Activated T-helper 1 cell treated with Interleukin-2 at 50 U/mL for 16 hours (primary cell): ENCODE data around the gene ACSS2.

Experiments
- DNase-seq: peaks from one replicate; pipeline ENCODE4 v3.0.0-alpha.2; 2020; ENCODE audit warnings: low read depth

The ACSS2 gene

DNA sequence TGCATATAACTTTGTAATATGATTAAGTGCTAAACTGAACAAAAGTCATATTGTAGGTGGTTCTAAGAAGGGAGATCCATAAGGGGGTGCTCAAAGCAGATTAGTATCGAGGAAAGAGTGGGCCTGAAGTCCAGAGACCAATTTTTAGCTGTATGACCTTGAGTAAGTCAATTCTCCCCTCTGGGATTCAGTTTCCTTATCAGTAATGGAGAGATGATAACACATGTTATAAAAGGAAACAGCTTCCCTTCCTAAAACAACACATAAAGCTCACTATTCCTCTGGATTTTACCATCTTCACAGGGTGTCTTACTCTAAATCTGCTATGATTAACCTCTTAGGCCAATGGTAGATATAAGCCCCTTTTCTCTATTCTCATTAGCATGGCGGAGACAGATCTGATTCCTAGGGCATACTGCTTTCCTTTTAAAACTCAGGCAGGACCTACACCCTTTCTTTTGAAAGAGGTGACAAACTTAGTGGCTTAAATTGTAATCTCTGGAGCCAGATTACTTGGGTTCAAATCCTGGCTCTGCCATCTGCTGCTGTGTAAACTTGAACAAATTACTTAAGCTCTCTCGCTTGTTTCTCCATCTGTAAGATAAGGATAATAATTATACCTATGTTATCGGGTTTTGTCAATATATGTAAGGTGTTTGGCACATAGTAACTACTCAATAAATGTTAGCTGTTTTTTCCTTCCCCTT, 39.5 kb downstream of the ACSS2 start:
- no peak for DNase-seq

DNA sequence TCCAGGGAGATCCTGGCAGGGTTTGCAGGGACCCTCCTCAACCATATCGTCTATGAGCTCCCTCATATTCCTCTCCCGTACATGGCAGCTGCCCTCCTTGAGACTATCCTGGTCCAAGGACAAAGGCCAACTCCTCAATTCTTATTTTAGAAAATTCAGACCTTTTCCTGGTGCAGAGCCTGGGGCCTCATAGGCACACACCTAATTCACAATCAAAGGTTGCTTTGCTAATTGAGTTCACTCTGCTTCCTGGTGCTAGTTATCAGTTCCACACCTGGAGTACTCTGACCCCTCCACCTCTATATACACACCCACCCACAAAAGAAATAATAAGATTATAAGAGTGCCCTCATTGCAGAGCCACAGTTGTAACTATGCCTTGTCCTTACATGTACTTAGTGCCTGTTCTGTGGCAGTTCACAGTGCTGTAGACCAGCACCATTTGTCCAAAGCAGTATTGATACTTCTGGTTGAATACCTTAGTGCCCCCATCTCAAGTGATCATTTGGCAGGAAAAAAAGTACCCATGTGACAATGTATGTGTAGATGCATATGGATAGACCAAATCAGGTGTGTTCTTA, 40.5 kb downstream of the ACSS2 start:
- no peak for DNase-seq

- no peak for DNase-seq
Measured at GRCh38 chr20:34920055-34920454, 43.6 kb downstream of the ACSS2 start.

GRCh38 chr20:34921436-34921835, 45.0 kb downstream of the ACSS2 start:
- DNase-seq: no peak

- no peak for DNase-seq
Measured at GRCh38 chr20:34922654-34923381, 46.4 kb downstream of the ACSS2 start.

- no peak for DNase-seq
Measured at GRCh38 chr20:34923414-34923813, 47.0 kb downstream of the ACSS2 start.

GRCh38 chr20:34925341-34925740, 48.9 kb downstream of the ACSS2 start:
- DNase-seq: no peak

GRCh38 chr20:34925981-34926380, 49.6 kb downstream of the ACSS2 start:
- no peak for DNase-seq

DNA sequence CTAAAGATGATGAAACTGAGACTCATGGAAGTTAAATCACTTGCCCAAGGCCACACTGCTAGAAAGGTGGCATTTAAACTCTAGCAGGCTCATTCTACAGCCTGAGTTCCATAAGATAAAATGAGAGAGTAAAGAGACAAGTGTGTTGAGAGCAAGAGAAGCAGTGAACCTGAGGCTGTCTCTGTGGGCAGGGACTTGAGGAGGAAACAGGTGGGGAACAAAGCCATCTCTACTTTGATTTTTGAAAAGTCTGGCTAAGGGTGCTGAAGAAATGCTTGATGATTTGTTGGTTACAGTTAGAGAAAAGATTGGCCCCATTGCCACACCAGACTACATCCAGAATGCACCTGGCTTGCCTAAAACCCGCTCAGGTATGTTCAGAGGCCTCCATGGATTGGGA, 50.2 kb downstream of the ACSS2 start:
- DNase-seq: no peak

- DNase-seq: no peak
Measured at GRCh38 chr20:34927736-34928135, 51.3 kb downstream of the ACSS2 start.

DNA sequence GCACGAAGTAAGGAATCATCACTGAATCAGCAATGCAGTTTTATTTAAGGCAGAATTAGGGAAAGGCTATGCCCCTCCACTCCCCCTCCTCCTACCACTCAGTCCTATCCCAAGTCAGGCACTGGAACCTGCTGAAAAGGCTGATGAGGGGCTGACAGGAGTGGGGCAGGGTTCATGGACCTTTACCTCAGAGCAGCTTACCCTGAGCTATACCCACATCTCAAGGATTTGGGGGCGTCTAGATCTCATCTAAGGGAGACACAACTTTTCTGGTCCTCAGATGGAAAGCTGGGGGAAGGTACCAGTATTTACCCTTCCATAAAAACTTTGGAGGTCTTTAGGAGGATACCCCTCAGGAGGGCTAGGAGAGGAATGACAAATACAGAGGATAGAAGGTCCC, 52.0 kb downstream of the ACSS2 start:
- no peak for DNase-seq

DNA sequence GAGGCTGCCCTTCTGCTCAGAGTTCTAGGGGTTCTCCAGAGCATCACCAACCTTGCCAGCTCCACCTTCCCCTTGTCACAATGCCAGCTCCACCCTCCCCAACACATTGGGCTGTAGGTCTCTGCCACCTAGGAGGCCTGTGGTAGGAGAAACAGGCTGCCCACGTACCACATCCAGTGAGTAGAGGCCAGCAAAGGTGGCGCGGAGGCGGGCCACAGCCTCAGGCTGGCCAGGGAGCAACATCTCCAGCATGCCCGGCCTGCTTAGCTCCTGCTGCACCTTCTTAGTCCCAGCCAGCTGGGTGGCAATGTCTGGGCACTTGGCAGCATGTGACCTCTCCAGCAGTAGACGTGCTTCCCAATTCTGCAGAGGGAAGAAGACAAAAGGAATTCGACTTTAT, 55.4 kb downstream of the ACSS2 start:
- DNase-seq: no peak

DNA sequence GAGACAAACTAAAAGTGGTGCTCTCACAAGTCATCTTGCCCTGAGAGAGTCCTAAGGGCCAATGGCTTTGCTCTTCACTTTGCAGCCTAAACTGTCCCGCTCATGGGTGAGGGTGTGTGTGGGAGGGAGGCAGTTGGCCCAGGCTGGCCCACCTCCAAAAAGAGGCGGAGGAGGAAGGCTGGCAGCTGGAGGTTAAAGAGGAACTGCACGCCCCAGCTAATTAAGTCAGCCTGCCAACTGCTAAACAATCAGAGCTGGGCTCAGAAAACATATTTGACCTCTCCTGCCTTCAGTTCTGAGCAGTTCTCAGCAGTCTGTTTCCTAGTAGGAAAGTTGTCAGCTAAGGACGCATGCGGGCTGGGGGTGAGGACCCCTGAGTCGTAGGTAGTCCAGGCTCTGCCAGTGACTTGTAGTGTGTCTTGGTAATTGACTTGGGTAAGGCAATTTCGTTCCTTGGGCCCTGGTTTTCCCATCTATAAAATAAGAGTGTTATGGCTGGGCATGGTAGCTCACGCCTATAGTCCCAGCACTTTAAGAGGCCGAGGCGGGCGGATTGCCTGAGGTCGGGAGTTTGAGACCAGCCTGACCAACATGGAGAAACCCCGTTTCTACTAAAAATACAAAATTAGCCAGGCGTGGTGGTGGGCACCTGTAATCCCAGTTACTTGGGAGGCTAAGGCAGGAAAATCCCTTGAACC, 62.2 kb downstream of the ACSS2 start:
- DNase-seq: no peak

DNA sequence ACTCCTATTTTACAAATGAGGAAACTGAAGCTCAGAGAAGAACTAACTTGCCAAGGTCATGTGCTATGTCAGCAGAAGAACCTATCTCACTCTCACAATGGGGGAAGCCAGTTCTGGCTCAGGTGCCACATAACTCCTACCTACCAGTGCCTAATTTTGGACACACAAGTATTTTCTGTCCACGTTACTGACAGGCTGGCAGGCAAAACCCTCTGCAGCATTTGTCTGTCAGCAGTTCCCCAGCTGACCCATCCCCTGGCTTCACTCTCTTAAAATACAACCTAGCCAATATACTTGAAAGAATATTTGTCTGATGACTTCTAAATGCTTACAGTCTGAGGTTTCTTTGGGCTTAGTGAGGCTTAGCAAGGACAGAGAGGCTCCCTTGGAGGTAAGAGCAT, 63.7 kb downstream of the ACSS2 start:
- DNase-seq: no peak

DNA sequence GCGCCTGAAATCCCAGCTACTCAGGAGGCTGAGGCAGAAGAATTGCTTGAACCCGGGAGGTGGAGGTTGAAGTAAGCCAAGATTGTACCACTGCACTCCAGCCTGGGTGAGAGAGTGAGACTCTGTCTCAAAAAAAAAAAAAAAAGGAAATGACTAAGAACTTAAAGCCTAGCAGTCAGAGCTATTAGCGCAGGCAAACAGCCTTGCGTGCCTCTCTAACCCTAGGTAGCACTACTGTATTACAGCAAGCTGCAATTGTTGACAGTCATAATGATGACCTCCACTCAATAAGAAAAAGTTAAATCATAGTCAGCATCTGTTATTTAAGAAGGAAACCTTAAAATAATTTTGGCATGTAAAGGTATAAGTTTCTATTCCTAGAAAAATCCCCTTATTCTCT, 64.8 kb downstream of the ACSS2 start:
- no peak for DNase-seq

DNA sequence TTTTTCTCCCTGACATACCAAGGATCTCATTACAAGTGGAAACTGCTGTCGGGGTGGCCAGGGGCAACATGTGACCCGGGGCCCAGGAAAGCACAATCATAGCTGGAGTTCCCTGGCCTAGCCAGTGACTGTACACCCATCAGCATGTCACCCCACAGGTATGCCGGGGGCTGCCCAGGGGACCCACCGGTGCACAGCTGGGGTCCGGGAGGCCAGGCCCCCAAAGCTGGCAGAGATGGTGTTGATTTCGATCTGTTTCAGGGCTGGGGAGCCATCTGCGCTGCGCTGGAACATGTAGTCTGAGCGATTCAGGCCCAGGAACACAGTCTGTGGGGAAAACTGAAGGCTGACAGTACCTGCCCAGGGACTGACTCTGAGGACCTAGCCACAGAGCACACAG, 65.9 kb downstream of the ACSS2 start:
- DNase-seq: no peak

DNA sequence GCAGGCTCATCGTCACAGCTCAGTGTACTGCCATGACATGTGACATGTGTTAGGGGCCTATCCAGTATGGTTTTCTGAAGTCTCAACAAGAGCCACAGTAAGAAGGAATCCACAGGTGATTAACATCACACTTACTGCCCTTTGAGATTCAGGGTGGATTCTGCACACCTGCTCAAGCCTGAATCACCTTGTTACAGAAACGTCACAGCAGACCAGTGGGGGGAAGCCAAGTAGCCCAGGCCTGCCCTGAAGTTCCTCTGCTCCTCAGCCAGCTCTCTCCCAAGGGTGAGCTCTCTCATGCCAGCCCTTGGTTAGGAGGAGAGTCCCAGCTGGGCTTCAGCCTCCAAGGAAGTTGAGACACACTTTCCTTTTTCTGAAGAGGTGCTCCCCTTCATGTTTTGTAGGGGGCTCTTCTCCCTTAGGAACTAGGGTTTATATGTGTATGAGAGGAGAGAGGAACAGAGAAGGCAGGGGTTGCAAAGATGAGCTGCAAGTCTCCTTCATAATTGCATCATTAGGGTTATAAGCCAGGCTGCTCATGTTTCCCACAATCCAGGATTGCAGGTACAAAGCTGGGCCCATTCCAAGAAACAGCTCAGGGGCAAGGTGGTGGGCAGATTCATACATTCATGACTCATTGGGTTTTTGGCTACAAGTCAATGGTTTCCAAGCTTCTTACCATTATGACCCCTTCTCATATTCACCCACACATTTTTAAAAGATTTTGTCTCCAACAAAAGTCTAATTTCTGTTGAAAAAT, 67.6 kb downstream of the ACSS2 start:
- no peak for DNase-seq

GRCh38 chr20:34945315-34946077, 69.1 kb downstream of the ACSS2 start:
- DNase-seq: no peak

- no peak for DNase-seq
Measured at GRCh38 chr20:34946661-34947060, 70.2 kb downstream of the ACSS2 start.

- DNase-seq: no peak
Measured at GRCh38 chr20:34947336-34947735, 70.9 kb downstream of the ACSS2 start.

DNA sequence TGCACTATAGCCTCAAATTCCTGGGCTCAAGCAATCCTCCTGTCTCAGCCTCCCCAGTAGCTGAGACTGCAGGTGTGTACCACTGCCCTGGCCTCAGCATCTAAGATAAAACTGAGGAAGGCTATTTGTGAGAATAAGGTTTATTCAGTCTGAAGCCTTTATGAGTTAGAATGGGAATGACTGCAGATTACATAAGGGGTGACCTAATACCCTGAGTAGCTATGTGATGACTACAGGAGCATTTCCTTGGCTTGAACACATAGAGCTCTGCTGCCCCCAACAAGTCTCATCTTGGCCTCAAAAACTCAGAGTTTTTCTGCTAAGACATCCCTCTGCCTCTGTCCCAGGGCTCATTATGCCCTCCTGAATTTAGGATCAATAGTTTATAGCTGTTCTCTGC, 71.6 kb downstream of the ACSS2 start:
- no peak for DNase-seq
